ENCODE results near the gene CWF19L1. TPM values are rescaled to one million over a fixed set of nuclear protein-coding genes. Genes with fewer than 3 reads are reported as not detected.

The CWF19L1 gene
- polyA plus RNA-seq, 2 of the 4 experiments (the other 2 are of a cell fraction): 24.7 to 30.2 TPM

DNA sequence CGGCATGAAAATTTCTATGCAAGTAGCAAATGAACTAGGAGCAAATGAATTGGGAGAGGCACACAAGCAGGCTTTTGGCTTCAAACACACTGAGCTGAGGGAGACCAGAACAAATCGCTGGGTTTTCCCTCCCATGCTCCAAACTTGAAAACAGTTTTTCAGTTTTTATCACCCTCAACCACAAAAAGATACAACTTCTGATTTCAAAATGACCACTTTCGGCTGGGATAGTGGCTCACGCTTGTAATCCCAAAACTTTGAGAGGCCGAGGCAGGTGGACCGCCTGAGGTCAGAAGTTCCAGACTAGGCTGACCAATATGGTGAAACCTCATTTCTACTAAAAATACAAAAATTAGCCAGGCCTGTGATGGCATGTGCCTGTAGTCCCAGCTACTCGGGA is 29.0 kb downstream of the CWF19L1 start:
- ATAC-seq: no peak
- Histone ChIP-seq H3K4me3 (no peak overlapping the region), H3K4me2 (no peak overlapping the region), H3K27ac (no peak overlapping the region), H3K9me3 (no peaks in the 10 kb centered on the region), H3K4me1 (no peaks in the 10 kb centered on the region)
- no peak for FAIRE-seq
- POLR2A ChIA-PET: no interaction called here
- TF ChIP-seq SMC3 (IDR thresholded peaks at IDR 0.05): no peak
- TF ChIP-seq, protein P1, sequence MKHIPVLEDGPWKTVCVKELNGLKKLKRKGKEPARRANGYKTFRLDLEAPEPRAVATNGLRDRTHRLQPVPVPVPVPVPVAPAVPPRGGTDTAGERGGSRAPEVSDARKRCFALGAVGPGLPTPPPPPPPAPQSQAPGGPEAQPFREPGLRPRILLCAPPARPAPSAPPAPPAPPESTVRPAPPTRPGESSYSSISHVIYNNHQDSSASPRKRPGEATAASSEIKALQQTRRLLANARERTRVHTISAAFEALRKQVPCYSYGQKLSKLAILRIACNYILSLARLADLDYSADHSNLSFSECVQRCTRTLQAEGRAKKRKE (CRISPR knock-in tag; IDR thresholded peaks at IDR 0.05; ENCODE audit: low read depth): no peak
- no peak for TF ChIP-seq TFCP2L1 (CRISPR knock-in tag; IDR thresholded peaks at IDR 0.05)
- TF ChIP-seq, protein P2, sequence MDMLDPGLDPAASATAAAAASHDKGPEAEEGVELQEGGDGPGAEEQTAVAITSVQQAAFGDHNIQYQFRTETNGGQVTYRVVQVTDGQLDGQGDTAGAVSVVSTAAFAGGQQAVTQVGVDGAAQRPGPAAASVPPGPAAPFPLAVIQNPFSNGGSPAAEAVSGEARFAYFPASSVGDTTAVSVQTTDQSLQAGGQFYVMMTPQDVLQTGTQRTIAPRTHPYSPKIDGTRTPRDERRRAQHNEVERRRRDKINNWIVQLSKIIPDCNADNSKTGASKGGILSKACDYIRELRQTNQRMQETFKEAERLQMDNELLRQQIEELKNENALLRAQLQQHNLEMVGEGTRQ (IDR thresholded peaks at IDR 0.05): no peak
- no peak for TF ChIP-seq NR3C1 (IDR thresholded peaks at IDR 0.05)
- TF ChIP-seq EHMT2 (IDR thresholded peaks at IDR 0.05; ENCODE audit: low read depth): no peak
- no peak for TF ChIP-seq PHF8 (IDR thresholded peaks at IDR 0.05; ENCODE audit: borderline replicate concordance, low read depth)
- TF ChIP-seq, protein P3, sequence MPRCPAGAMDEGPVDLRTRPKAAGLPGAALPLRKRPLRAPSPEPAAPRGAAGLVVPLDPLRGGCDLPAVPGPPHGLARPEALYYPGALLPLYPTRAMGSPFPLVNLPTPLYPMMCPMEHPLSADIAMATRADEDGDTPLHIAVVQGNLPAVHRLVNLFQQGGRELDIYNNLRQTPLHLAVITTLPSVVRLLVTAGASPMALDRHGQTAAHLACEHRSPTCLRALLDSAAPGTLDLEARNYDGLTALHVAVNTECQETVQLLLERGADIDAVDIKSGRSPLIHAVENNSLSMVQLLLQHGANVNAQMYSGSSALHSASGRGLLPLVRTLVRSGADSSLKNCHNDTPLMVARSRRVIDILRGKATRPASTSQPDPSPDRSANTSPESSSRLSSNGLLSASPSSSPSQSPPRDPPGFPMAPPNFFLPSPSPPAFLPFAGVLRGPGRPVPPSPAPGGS (IDR thresholded peaks at IDR 0.05): no peak
- no peak for TF ChIP-seq KDM1A (IDR thresholded peaks at IDR 0.05; ENCODE audit: low read depth)
- TF ChIP-seq MYC (IDR thresholded peaks at IDR 0.05; ENCODE audit: borderline replicate concordance, low read length): no peak
- TF ChIP-seq, protein P4, sequence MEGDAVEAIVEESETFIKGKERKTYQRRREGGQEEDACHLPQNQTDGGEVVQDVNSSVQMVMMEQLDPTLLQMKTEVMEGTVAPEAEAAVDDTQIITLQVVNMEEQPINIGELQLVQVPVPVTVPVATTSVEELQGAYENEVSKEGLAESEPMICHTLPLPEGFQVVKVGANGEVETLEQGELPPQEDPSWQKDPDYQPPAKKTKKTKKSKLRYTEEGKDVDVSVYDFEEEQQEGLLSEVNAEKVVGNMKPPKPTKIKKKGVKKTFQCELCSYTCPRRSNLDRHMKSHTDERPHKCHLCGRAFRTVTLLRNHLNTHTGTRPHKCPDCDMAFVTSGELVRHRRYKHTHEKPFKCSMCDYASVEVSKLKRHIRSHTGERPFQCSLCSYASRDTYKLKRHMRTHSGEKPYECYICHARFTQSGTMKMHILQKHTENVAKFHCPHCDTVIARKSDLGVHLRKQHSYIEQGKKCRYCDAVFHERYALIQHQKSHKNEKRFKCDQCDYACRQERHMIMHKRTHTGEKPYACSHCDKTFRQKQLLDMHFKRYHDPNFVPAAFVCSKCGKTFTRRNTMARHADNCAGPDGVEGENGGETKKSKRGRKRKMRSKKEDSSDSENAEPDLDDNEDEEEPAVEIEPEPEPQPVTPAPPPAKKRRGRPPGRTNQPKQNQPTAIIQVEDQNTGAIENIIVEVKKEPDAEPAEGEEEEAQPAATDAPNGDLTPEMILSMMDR (IDR thresholded peaks at IDR 0.05): no peak
- TF ChIP-seq, protein P5, sequence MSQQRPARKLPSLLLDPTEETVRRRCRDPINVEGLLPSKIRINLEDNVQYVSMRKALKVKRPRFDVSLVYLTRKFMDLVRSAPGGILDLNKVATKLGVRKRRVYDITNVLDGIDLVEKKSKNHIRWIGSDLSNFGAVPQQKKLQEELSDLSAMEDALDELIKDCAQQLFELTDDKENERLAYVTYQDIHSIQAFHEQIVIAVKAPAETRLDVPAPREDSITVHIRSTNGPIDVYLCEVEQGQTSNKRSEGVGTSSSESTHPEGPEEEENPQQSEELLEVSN (IDR thresholded peaks at IDR 0.05; ENCODE audit: borderline replicate concordance, low read depth): no peak
- no peak for TF ChIP-seq SREBF2 (IDR thresholded peaks at IDR 0.05)
- TF ChIP-seq CBX8 (IDR thresholded peaks at IDR 0.05): no peak
- TF ChIP-seq FOXS1 (CRISPR knock-in tag; IDR thresholded peaks at IDR 0.05): no peak
- TF ChIP-seq FOSL2 (IDR thresholded peaks at IDR 0.05): no peak
- no peak for TF ChIP-seq FOSL2 (CRISPR knock-in tag; IDR thresholded peaks at IDR 0.05)
- TF ChIP-seq HOXB13 (CRISPR knock-in tag; IDR thresholded peaks at IDR 0.05; ENCODE audit: low read depth): no peak
- no peak for TF ChIP-seq POLR2AphosphoS2 (conservative IDR thresholded peaks at IDR 0.05; ENCODE audit: low read length)
- no peak for DNase-seq (ENCODE audit: low read depth in 1 of 2, low spot score in 1 of 2)
- WGBS (ENCODE audit: missing lambda C conversion rate): 93% methylated on average over 7 of the region's 7 CpGs
- CTCF ChIA-PET: interaction anchor here (0.6 to 1.1 kb wide), 2 partner anchors 12 to 26 kb away, joined by 3 read pairs; no protein-coding TSS in a partner anchor

DNA sequence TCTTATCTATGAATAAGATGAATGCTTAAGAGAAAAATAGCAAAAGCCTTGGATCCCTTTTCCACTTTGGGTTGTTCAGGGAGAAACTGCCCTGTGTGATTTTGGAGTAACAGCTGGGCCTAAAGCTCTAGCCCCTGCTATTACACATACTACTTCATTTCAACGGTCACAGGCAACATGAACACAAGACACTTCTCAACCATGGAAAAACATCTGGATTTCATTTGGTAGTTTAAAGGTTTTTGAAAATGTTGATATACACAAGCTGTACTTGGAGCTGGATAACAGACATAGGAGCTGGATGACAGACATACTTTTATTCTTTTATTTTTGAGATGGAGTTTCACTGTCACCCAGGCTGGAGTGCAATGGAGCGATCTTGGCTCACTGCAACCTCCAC is 35.3 kb downstream of the CWF19L1 start:
- H3K4me1 ChIP-seq: peaks cover 14% of the 10 kb centered on the region; the same call in 2 of the 3 replicates
- DNase-seq (ENCODE audit: low read depth in 1 of 2, low spot score in 1 of 2) (no peak), FAIRE-seq (no peak), ATAC-seq (no peak)
- no peak overlapping the region for H3K27ac ChIP-seq
- WGBS (ENCODE audit: missing lambda C conversion rate): 79% methylated on average over 2 of the region's 2 CpGs
- H3K4me3 ChIP-seq: no peak overlapping the region
- CTCF ChIA-PET: interaction anchor here (1.2 to 1.5 kb wide), 2 partner anchors 9 to 22 kb away, joined by 4 to 5 read pairs; no protein-coding TSS in a partner anchor
- no peaks in the 10 kb centered on the region for H3K9me3 ChIP-seq
- no peak overlapping the region for H3K4me2 ChIP-seq
- POLR2A ChIA-PET: no interaction called here
- no peak for TF ChIP-seq ZNF302 (CRISPR knock-in tag; IDR thresholded peaks at IDR 0.05)
- TF ChIP-seq CHD2 (IDR thresholded peaks at IDR 0.05; ENCODE audit: low read length, partially characterized antibody): no peak
- no peak for TF ChIP-seq MAZ (IDR thresholded peaks at IDR 0.05; ENCODE audit: borderline replicate concordance, low read depth, low read length)
- no peak for TF ChIP-seq RCOR1 (IDR thresholded peaks at IDR 0.05; ENCODE audit: low read depth, low read length)
- no peak for TF ChIP-seq ZSCAN20 (CRISPR knock-in tag; IDR thresholded peaks at IDR 0.05)
- no peak for TF ChIP-seq FOSL2 (IDR thresholded peaks at IDR 0.05)
- no peak for TF ChIP-seq FOSL2 (CRISPR knock-in tag; IDR thresholded peaks at IDR 0.05)
- TF ChIP-seq JUNB (IDR thresholded peaks at IDR 0.05): no peak
- TF ChIP-seq CBX2 (IDR thresholded peaks at IDR 0.05; ENCODE audit: borderline replicate concordance, low read depth): no peak
- TF ChIP-seq CBX8 (IDR thresholded peaks at IDR 0.05): no peak
- TF ChIP-seq BHLHE40 (IDR thresholded peaks at IDR 0.05; ENCODE audit: low read depth, low read length): no peak
- no peak for TF ChIP-seq SMC3 (IDR thresholded peaks at IDR 0.05)
- no peak for TF ChIP-seq KDM1A (IDR thresholded peaks at IDR 0.05; ENCODE audit: low read depth)
- no peak for TF ChIP-seq NR3C1 (IDR thresholded peaks at IDR 0.05)

All from A549 (cell line).